GM21447 (cell line): ENCODE results near the gene TK1.
"Not testable (repeated sequence)": the region's sequence is repeated elsewhere in the genome, so short reads cannot be mapped to it uniquely, and the experiment has no call there.

Experiments
- ATAC-seq: cut with Tn5 transposase; IDR thresholded peaks from one replicate; pipeline ENCODE4 v1.9.1; 2021; ENCODE audit not compliant: unreplicated experiment

The TK1 gene

DNA sequence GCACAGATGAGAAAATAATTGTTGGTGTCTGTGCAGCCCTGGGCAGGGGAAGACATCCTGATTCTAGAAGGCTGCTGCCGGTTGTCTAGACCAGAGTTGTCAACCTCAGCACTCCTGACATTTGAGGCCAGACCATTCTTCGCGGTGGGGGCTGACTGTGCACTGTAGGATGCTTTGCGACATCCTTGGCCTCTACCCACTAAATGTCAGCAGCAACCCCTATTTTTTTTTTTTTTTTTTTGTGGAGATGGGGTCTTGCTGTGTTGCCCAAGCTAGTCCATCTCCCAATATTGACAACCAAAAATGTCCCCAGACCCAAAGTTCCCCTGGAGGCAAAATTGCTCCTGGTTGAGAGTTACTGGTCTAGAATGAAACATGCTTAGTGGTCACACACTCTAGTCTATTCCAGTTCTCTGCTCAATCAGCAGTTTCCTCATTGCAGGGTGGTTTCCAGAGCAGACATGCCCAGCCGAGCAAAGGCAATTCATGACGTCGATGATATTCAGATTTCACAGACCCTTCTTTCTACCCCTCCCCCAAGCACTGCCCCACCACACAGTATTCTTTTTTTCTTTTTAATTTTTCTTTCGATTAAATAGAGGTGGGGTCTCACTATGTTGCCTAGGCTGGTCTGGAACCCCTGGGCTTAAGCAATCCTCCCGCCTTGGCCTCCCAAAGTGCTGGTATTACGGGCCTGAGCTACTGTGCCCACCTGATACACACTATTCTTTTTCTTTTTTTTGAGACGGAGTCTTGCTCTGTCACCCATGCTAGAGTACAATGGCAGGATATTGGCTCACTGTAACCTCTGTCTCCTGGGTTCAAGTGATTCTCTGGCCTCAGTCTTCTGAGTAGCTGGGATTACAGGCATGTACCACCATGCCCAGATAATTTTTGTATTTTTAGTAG lies 31.7 kb downstream of the TK1 start:
- ATAC-seq = peak; percentile 56

DNA sequence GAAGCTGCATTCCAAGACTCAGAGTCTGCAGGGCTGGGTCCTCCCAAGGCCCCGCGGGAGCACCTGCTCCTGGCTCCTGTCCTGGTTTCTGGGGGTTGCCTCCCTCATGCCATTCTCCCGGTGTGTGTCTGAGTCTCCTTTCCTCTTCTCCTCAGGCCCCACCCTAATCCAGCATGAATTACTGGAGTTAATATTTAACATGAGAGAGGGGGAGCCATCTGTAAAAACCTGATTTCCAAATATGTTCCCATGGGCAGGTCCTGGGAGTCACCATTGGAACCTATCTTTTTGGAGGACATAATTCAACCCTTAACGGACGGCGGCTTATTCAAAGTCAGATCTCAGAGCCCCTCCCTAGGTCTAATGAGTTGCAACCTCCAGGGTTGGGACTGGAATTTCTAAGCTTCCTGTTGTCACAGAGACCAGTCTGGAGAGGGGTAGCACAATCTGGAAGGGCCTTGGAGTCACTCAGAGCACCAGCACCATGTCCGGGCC lies 35.3 kb downstream of the TK1 start:
- no peak for ATAC-seq

DNA sequence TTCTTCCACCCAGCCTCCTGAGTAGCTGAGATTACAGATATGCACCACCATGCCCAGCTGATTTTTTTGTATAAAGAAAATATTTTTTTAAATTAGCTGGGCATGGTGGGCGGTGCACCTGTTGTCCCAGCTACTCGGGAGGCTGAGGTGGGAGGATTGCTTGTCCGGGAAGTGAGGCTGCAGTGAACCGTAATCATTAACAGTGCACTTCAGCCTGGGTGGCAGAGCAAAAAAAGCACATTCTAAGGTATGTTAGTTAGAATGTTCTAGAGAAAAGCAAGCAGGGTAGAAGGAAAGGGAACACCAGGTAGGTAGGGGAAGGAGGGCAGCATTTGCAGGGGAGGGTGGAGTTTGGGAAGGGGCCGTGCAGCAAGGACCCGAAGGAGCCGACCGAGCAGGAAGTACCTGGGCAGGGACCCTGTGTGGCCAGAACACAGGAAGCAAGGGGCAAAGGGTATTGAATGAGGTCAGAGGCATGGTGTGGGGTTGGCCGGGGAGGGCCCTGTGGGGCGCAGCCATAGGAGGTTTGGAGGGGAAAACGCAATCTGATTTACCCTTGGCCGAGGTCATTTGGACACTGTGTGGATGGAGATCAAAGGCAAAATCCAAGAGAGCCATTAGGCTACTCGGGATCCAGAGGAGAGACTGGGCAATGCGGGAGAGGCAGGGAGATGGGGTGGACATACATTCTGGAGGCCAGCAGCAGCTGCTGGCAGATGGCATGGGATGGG lies 38.4 kb downstream of the TK1 start:
- no peak for ATAC-seq

DNA sequence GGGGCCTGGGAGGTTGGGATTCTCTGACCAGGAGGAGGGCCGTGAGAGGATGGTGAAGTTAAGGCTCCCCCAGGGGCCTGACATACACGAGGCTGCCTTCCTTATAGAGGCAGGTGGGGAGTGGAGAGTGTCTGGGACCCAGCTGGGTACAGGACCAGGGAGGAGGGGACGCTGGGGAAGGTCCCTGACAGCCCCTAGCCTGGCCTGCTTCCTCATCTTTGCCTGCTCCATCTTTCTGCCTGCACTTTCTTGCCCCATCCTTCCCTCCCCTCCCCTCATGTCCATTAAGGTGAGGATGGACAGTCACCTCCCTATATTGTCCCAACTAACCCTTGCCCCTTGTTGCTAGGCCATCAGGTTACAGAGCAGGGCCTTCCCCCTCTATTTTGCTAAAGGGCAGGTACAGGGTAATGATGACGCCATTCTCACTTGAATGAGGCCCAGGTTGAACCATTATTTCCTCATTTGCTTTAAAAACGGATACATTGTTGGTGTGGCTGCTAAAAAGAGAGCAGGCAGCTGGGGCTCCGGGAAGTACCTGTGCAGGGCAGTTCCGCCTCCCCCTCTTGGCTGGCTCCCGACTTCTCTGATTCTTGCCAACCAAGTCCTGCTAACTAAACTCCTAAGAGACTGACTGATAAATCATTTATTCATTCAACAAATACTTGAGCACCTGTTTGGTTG lies 39.4 kb downstream of the TK1 start:
- peak; percentile 46 for ATAC-seq

DNA sequence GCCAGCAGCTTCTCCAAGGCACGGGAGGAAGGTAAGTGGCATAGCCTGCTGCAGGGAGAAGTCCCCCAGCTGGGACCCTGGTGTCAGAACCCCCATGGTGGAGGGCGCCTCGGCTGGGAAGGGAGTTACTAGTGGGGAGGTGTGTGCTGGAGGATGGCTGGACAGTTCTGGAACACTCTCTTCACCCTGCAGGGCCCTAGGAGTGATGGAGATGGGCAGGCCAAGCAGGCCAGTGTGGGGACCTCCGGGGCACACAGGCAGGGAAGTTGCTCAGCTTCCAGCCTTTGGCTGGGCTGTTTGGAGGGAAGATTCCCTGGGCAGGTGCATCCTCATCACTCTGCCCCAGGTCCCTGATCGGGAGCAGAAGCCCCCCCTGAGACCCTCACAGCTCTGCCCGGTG lies 40.0 kb downstream of the TK1 start:
- ATAC-seq = no peak

DNA sequence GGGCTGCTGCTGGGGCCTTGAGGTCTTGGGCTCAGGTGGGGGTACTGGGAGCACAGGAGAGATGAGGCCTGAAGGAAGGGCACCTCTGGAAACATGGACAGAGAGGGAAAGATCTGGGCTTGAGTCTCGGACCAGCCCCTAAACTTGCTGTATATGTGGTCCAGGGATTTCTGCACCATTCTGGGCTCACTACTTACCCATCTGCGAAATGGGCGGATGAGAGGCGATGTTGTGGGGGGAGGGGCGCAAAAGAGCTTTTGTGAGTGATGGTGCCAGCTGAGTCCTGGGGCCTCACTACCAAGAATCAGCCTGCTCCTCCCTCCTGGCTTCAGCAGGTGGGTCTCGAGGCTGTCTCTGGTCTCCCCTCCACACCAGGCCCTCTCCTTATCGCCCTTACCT lies 40.4 kb downstream of the TK1 start:
- no peak for ATAC-seq

DNA sequence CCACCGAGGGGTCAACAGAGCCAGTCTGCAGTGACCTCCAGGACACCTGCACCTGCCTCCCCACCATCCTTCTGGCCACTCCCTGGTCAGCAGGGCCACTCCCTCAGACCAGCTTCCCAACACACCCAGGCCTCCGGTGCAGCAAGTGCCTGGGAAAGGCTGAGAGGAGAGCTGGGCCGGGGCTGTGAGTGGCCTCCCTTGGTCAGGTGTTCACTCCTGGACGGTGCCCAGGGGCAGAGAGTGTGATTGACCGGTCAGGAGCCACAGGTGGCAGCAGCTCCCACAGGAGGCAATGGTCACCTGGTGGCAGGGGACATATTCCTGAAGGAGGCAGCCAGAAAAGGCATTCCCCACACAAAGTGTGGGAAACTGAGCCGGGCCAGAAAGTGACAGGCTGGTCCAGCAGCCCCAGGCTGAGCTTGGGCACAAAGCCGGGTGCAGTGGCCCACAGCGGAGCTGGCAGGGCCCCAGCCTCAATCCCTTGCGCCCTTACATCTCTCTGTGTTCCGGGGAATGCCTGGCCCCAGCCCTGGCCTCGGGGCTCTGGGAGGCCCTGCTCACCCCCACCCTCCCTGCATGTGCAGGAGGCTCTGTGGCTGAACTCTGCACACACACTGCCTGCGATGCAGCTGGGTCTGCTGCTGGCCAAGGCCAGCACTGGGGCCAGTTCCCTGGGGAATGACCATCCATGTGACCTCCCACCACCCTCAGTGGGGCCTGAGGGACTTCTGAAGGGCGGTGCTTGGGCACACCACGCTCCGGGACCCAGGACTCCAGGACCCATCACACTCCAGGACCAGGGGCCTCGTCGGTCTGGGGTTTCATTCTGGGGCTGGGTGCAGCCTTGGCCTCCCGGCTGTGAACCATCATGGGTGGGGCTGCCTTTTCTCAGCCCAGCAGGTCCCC lies 41.9 kb downstream of the TK1 start:
- no peak for ATAC-seq

DNA sequence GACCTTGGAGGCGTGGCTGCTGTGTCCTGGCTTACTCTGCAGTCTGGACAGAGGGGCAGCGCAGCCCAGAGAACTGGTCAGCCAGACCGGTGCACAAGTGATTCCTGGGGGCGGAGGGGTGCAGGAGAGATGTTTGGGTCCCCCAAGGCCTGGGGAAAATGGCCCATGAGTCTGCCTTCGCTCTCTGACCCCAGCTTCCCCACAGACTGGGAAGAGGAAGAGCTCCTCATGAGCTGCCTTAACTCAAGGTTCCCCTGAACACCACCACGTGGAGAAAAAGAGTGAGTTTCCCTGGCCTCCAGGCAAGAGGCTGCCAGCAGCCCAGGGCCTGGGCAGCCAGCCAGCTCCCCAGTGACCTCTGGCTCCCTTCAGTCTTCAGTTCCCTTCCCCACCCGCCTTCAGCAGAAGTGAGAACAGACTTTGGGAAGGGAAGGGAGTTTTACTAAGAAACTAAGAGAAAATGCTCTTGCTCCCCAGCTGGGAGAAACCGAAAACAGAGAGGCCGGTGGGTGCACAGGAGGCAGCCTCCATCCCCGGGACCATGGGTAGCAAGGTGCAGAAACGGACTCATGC lies 42.6 kb downstream of the TK1 start:
- ATAC-seq = no peak

DNA sequence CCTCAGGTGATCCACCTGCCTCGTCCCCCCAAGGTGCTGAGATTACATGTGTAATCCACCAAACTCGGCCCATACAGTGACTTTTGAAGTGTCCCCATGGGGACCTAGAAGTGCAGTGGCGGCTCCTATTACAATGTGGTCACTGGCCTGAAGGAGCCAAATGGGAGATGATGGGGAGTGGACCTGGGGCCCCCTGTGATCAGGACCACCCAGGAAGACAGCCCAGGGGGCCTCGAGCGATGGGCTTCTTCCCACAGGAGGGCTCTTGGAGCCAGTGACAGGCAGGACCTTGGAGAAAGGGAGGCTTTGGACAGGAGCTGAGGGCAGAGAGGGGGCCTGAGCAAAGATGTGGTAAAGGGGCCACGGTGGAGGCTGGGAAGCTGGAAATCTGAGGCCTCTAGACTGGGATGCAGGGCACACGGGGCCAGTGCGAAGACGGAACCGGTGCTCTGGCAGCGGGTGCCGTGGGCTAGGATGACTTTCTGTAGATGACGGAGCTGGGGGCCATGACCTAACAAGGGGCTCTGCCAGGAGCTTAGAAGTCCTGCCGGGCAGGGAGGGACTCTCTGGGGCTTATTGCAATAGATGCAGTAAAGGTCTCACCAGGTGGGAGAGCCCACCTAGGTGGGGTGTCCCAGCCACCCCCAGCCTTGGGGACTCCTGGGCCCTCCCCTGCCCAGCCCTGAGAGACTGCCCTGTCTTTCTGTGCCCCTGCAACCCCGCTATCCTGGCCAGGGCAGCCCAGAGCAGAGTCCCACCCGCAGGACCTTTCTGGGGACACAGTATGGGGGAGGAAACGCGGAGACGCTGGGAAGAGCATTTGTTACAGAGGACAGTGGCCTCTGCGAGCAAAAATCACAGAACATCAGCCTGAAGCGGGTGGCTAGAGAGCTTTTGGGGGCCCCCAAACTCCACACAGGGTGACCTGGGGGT lies 43.4 kb downstream of the TK1 start:
- no peak for ATAC-seq

DNA sequence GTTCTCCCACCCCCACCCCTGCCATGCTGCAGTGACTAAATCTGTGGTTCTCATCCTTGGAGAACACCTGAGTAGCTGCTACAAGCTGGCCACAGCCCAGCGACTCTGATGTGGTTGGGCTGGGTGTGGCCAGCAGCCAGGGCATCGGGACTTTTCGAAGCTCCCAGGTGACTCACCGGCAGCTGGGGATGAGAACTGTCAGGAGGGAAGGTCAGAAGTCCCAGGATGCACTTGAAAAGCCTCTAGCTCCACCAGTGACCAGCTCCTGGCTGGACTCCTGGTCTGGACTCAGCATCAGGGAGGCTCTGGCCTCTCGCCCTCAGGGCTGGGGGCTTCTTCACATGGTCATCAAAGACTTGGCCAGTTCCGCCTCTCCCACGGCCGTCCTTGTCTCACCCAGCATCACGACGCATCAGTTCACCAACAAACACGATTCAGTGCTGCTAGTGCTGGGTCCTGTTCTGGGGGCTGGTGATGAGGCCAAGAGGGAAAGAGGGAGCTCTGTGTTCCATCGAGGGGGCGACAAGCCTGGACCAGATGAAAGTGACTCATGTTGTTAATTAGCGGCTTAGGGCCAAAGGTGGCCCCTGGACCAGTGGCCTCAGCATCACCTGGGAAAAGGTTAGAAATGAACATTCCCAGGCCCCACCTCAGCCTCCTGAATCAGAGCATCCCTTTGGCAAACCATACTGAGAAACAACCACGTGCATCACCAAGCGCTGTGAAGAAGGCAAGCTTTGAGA lies 44.6 kb downstream of the TK1 start:
- ATAC-seq = no peak

DNA sequence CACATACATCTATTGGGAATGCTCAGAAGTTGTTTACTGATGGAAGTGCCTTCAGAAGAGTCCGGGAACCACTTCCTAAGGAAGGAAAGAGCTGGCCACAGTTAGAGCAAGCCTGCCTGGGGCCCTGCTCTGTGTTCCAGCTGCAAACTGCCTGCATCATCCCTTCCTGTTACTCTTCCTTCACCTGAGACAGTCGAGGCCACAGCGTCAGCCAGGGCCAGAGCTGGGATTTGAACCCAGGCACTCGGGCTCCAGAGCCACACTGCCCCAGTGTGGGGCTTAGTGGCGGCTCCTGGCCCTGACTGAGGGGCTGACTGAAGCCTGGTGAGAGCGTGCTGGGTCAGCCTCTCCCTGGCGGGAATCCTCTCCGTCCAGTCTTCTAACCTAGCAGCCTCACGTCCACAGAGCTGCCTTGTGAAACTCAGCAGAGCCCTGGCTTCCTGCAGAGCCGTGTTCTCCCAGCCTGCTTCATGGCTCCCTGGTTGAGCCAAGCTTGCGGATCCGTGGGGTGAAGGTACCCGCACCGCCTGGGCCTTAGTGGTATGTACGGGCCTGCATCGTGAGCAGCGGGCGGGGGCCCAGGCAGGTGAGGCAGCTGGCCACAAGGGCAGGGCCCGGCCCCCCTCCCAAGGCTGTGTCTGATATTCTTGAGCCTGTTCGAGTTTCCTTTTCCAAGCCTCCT lies 45.3 kb downstream of the TK1 start:
- no peak for ATAC-seq

DNA sequence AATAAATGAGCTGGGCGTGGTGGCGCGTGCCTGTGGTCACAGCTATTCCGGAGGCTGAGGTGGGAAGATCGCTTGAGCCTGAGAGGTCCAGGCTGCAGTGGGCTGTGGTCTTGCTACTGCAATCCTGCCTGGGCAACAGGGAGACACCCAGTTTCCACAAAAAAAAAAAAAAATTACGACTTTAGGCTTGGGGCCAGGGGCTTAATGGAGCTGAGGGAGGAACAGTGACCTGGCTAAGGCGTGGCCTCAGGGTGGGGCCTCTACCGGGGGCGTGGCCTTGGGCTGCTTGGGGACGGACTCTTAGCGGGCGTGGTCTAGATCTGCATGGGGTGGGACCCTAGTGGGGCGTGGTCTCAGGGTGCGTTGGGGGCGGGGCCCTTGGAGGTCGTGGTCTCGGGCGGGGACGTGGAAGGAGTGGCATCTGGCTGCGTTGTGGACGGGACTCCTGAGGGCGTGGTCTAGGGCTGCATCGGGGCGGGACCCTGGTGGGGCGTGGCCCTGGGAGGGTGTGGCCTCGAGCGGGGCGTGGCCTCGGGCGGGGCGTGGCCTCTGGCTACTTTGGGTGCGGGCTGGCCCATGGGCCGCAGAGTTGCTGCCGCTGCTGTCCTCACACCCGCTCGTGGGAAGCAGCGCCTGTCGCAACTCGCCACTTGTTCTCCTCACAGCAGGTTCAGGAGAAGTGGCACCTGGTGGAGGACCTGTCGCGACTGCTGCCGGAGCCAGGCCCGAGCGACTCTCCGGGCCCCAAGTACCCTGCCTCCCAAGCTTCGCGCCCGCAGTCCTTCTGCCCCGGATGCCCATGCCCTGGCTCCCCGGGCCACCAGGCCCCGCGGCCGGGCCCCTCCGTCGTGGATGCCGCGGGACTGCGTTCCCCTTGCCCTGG lies 46.4 kb downstream of the TK1 start:
- ATAC-seq = peak; percentile 71

DNA sequence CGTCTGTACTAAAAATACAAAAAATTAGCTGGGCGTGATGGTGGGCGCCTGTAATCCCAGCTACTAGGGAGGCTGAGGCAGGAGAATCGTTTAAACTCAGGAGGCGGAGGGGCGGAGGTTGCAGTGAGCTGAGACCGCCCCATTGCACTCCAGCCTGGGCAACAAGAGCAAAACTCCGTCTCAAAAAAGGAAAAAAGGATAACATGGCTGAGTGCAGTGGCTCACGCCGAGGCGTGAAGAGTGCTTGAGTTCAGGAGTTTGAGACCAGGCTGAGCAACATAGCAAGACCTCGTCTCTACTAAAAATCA lies 47.0 kb downstream of the TK1 start:
- not testable (repeated sequence) for ATAC-seq

DNA sequence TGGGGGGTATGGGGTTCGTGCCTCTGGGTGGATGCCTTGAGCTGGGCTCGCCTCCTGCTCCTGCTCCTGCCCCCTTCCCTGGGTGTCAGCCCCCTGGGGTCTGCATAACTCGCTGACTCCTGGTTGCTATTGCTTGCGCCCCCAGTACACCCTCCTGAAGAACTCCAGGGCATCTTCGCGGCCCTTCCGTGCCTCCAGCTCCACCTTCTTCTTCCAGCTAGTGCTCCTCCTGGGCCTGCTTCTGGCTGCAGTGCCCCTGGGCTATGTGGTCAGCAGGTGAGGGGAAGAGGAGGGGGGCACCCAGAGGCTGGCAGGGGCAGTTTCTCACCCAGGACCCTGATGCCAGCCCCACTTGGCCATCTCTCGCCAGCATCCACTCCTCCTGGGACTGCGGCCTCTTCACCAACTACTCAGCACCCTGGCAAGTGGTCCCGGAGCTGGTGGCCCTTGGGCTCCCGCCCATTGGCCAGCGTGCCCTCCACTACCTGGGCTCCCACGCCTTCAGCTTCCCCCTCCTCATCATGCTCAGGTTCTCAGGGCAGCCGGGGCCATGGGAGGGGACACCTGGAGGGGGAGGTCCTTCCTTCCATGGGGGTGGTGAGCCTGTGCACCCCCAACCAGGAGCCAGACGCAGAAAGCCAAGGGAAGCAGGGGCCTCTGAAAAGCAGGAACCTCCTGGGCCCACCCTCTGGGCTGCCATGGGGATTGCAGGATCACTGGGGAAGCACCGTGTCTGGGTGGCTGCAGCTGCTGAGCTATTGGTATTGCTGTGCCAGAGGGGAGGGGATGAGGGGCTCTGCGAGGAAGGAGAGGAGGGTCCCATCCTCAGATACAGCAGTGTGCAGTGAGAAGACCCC lies 48.4 kb downstream of the TK1 start:
- no peak for ATAC-seq

DNA sequence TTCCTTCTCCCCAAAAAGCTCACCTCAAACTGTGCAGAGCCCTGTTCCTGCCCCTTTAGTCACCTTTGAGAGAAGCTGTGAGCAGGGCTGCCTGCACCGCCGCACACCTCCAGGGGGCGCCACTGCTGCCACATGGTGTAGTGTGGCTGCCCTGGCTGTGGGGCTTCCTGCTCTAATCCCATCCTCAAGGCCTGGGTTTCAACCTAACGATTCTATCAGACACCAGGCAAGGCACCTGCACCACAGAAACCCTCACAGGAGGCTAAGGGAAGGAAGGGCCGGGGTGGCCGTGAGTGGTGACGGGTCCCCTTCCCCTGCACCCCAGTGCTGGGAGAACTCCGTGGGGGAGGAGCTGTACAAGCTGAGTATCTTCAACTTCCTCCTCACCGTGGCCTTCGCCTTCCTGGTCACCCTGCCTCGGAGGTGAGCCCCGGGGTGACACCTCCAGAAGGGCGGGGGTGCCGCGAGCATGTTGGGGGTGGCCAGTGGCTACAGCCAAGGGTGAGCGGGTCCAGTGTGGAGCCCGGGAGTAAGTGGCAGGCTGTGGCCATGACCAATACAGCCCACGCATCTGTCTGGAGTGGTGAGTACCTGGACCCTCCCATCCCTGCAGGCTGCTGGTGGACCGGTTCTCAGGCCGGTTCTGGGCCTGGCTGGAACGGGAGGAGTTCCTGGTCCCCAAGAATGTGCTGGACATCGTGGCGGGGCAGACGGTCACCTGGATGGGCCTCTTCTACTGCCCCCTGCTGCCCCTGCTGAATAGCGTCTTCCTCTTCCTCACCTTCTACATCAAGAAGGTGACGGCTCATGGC lies 49.3 kb downstream of the TK1 start:
- ATAC-seq = no peak
